Muscle layer of duodenum (tissue), 2 donors: ENCODE results near the gene LRRC73.
A peak's percentile ranks its signal among the peaks of the same experiment; 100 is the strongest.

ENCODE experiments used
- H3K27ac ChIP-seq: one replicate; pipeline ENCODE4 v1.7.0; 2013; ENCODE audit warnings: mild to moderate bottlenecking, low read length
- H3K27me3 ChIP-seq: one replicate; pipeline ENCODE4 v1.7.0; 2013; ENCODE audit warnings: low read depth, mild to moderate bottlenecking, control low read depth, low read length
- H3K36me3 ChIP-seq, 2 donors: one replicate each; pipeline ENCODE4 v1.7.0; 2013; ENCODE audit warnings: low read length in 2 of 2, control low read depth in 1 of 2, mild to moderate bottlenecking in 1 of 2; ENCODE audit not compliant: insufficient read depth in 2 of 2, control insufficient read depth in 1 of 2
- H3K4me1 ChIP-seq, 2 donors: one replicate each; pipeline ENCODE4 v1.7.0; 2013; ENCODE audit warnings: low read length in 2 of 2, mild to moderate bottlenecking in 2 of 2, control low read depth in 1 of 2, moderate library complexity in 1 of 2; ENCODE audit not compliant: insufficient read depth in 2 of 2, control insufficient read depth in 1 of 2
- H3K4me3 ChIP-seq, 2 donors: one replicate each; pipeline ENCODE4 v1.7.0; 2013; ENCODE audit warnings: low read length in 2 of 2, low read depth in 1 of 2, mild to moderate bottlenecking in 1 of 2
- H3K9me3 ChIP-seq, 2 donors: one replicate each; pipeline ENCODE4 v1.7.0; 2013; ENCODE audit warnings: low read length in 2 of 2, control low read depth in 1 of 2, mild to moderate bottlenecking in 1 of 2; ENCODE audit not compliant: control insufficient read depth in 1 of 2
- donor health status: healthy.

LRRC73 gene

DNA sequence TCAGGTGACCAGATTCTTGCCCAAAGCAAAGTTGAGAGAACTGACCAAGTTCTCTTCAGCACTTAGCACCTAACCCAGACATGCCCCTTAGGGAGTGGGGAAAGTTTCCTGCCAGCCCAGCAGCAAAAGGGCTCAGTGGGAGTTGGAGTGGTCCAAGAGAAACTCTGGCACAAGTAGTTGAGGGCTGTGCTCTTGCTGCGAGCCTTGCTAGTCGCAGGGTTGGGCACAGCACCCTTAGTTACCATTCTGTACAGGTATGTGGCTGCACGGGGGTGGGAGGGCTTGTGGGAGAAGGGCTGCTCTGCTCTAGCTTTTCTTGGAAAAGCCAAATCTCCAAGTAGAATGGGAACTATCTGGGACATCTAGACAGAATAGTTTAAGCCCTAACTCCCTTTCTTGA is 13.1 kb upstream of the LRRC73 start:
- no peaks in the 10 kb centered on the region for H3K9me3 ChIP-seq
- peaks cover 77 to 89% of the 10 kb centered on the region in 2 donors for H3K36me3 ChIP-seq
- H3K27ac ChIP-seq, result no peak overlapping the region
- H3K27me3 ChIP-seq, result no peaks in the 10 kb centered on the region
- no peak overlapping the region for H3K4me3 ChIP-seq
- H3K4me1 ChIP-seq, result peaks cover under 1 to 6% of the 10 kb centered on the region in 2 donors

DNA sequence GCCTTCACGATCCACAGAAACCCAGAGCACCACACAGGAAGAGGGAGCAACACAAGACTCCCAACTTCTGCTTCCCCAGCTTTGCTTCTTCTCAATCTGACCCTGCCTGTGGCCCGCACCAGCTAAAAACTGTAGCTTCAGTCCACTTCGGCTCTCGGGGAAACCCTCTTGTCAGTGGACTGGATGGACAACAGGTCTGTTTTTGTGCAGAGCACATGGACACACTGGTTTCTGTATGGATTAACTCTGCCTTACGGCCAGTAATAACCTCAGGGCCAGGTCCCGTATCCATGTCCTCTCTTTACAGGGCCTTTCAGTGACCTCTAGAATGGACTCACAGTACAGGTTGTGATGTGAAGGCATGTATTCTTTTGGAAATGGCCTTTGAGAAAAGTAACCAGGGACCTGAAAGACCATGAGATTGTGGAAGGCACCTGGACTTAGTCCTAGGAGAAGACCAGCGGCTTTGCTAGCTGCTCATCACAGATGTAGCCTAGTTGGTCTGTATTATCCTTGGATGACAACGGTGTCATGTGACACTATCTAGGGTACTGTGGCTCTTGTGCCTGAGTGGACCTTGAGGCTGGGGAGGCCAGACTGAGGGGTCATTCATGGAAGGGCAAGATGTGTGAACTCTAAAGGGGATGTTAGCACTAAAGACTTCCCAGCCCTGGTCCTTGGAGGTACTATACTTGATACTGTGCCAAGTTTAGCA is 12.6 kb upstream of the LRRC73 start:
- H3K36me3 ChIP-seq, result peaks cover 71 to 83% of the 10 kb centered on the region in 2 donors
- H3K27ac ChIP-seq, result no peak overlapping the region
- H3K9me3 ChIP-seq, result no peaks in the 10 kb centered on the region
- H3K4me3 ChIP-seq, result no peak overlapping the region
- H3K27me3 ChIP-seq, result no peaks in the 10 kb centered on the region
- H3K4me1 ChIP-seq, result peaks cover 6 to 12% of the 10 kb centered on the region in 2 donors

DNA sequence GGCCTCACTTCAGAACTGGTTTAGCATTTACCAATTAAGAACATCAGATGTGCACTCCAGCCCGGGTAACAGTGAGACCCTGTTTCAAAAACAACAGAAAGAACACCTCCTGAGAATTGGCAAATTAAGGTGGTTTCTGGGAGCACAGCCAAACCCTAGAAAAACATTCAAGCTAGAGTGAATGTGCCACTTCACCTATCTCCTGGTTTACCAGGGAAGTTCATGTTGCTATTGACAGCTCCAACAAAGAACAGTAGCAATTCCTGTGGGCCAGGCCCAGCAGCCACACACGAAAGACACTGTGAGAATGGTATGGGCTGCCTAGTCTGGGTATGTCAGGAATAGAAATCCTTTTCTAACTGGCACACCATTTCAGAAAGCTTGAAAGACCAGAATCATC is 11.7 kb upstream of the LRRC73 start:
- Histone ChIP-seq H3K36me3 (peaks cover 66 to 74% of the 10 kb centered on the region in 2 donors), H3K4me1 (peaks cover 7 to 15% of the 10 kb centered on the region in 2 donors), H3K4me3 (no peak overlapping the region), H3K27ac (no peak overlapping the region), H3K27me3 (no peaks in the 10 kb centered on the region), H3K9me3 (no peaks in the 10 kb centered on the region)

DNA sequence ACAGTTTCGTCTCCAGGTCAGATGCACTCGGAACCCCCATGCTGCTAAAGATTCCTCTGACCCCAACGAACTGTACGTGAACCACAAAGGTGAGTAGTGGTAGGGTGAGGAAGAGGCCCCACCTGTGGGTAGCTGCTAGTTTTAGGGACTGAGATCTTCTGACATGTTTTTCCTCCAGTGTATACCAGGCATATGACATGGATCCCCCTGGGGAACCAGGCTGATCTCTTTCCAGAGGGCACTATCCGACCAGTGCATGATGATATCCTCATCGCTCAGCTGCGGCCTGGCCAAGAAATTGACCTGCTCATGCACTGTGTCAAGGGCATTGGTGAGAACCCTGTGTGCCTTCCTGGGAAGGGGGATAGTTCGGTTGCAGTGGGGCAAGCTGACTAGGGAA is 10.0 kb upstream of the LRRC73 start:
- H3K36me3 ChIP-seq, result peaks cover 52 to 57% of the 10 kb centered on the region in 2 donors
- no peaks in the 10 kb centered on the region for H3K27me3 ChIP-seq
- H3K27ac ChIP-seq, result no peak overlapping the region
- no peak overlapping the region for H3K4me3 ChIP-seq
- peaks cover 15 to 26% of the 10 kb centered on the region in 2 donors for H3K4me1 ChIP-seq
- H3K9me3 ChIP-seq, result no peaks in the 10 kb centered on the region

DNA sequence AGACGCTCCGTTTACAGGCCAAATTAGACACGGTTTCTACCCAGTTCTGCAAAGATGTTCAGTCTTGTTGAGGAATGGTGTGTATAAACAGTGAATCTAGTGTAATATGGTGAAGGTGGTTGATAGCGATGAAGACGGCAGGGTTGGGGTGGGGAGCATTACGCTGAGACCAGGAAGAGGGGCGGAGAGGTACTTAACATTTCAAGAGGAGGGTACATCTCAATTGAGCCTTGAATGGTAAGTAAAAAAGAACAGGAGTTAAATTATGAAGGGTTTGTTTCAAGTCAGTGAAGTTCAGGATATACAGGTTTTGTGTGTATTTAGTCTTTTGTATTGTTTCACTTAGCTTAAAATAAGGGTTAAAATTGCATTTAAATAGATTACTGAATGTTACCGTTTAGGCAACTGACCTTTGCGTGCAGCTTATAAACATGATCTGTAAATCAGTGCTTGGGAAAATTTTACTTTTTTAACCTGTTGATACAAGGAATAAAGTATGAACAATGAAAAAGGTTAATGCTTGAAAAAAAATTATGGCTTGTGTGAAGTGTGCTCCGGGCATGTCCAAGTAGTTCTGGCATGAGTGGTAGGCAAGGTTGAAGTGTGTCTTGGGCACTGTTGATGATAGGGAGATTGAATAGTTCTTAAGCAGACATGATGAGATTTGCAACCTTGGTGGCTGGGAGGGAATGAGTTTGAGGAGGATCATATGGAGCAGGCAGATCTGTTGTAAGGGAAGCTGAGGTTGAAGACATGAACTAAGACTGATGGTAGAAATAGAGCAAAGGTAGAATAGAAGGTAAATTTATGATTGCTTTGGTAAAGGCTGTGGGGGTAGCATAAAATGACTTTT is 7.6 kb upstream of the LRRC73 start:
- H3K4me1 ChIP-seq, result peaks cover 20 to 32% of the 10 kb centered on the region in 2 donors
- no peaks in the 10 kb centered on the region for H3K27me3 ChIP-seq
- no peaks in the 10 kb centered on the region for H3K9me3 ChIP-seq
- peaks cover 48 to 54% of the 10 kb centered on the region in 2 donors for H3K36me3 ChIP-seq
- peak overlapping the region; percentile 95 to 97 for H3K4me3 ChIP-seq
- peak overlapping the region; percentile 93 for H3K27ac ChIP-seq

DNA sequence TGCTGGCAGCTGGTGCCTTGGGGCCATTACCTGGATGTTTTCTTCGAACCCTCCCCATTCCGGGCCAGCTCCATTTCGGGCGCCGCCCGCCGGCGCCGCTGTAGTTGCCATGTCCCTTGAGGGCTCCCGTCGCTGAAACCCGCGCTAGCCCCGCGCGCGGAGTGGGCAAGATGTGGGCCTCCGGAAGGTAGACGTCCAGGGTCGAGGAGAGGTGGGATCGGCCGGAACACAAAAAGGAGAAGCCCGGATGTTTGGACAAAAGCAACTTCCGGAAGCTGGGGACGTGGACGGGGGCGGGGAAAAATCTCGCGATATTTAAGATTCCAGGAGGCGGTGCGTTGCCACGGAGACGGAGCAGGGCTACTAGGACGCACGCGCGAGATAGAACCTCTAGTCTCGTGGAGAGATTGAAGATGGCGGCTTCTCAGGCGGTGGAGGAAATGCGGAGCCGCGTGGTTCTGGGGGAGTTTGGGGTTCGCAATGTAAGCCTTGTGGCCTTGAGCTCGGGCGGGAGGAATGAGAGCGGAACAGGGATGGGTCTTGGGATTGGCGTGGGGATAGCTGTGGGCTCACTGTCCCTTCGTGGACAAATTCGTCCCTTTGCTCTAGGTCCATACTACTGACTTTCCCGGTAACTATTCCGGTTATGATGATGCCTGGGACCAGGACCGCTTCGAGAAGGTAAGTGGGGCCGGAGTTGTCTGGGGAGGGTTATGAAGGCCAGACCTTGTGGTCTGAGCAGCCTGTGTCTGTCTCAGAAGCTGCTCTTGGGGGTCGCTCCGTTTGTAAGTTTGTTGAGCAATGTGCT is 6.8 kb upstream of the LRRC73 start, which contains the start of the genes POLR1C and YIPF3:
TSS of gene POLR1C (plus strand) at position 393 of the 808 bp plus-strand sequence. CDS start at position 414, 21 bp downstream.
TSS of gene YIPF3 (minus strand) at position 230 of the 808 bp plus-strand sequence. CDS start at position 111, 119 bp downstream.
- no peaks in the 10 kb centered on the region for H3K27me3 ChIP-seq
- no peaks in the 10 kb centered on the region for H3K9me3 ChIP-seq
- H3K4me1 ChIP-seq, result peaks cover 20 to 33% of the 10 kb centered on the region in 2 donors
- peak within 1 kb of the TSS; percentile 93 for H3K27ac ChIP-seq
- H3K4me3 ChIP-seq, result peak within 1 kb of the TSS; percentile 95 to 97
- peaks cover 48 to 53% of the 10 kb centered on the region in 2 donors for H3K36me3 ChIP-seq

DNA sequence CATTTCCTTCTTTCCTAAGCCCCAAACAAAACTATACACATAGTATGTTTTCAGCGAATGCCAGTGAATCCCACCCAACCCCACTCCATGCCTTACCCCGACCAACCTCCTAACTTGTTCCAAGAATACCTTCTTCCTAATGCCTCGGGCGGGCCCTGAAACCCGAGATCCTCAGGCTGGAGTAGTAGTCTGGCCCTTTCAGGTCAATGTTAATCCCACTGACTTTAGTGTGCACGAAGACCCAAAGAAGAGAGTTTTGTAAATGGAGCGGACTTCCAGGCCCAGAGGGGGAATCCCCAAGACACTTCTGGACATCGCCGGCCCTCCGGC is 6.2 kb upstream of the LRRC73 start:
- Histone ChIP-seq H3K4me3 (peak overlapping the region; percentile 95 to 97), H3K27me3 (no peaks in the 10 kb centered on the region), H3K9me3 (no peaks in the 10 kb centered on the region), H3K36me3 (peaks cover 48 to 54% of the 10 kb centered on the region in 2 donors), H3K27ac (peak overlapping the region; percentile 93), H3K4me1 (peaks cover 20 to 35% of the 10 kb centered on the region in 2 donors)

DNA sequence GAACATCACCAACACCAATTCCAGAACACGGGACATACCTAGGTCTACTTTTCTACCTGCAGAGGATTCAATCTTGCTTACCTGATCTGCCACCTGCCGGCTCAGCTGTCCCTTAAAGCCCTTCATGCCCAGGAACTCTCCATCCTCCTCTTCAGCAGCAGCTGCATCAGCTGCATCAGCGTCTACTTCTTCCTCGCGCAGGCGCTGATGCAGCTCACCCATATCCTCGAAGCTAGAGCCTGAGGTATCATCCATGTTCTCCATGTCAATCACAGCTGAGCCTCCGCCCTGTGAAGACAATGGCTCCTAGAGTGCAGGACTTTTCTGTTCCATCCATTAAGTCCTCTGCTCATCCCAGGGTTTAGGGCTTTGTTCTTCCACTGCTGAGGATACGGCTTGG is 5.7 kb upstream of the LRRC73 start:
- H3K36me3 ChIP-seq, result peaks cover 45 to 50% of the 10 kb centered on the region in 2 donors
- peaks cover 20 to 35% of the 10 kb centered on the region in 2 donors for H3K4me1 ChIP-seq
- H3K27ac ChIP-seq, result peak overlapping the region; percentile 93

DNA sequence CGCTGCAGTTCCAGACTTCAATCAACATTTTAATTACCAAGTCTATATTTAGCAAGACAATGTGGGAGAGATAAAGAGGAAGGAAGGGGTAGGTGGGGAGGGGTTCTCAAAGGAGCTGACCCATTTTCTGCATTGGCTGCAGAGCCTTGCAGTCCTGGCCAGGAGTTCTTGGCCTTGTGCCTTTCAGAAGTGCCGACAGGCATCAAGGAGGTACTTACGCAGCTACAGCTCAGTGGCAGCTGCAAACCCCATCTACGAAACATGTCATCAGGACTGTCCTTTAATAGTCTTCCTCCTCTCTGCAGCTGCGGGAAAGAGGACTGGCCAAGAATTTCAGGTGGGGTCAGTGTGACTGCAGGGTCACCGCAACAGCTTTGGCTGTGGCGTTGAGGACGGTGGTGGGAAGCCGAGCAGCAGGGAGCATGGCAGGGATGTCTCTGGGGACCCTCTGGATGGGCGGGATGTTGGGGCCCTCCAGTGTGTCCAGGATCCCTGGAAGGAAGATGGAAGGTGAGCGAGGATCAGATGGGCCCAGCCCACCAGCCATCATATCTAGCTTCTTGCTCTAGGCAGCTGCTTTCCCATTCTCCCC is 1.8 kb upstream of the LRRC73 start:
- H3K4me1 ChIP-seq, result peaks cover 14 to 29% of the 10 kb centered on the region in 2 donors

More for the DNA sequence above, 5.7 kb upstream of the LRRC73 start:
- no peaks in the 10 kb centered on the region for H3K27me3 ChIP-seq
- H3K9me3 ChIP-seq, result no peaks in the 10 kb centered on the region
- peak overlapping the region; percentile 95 to 97 for H3K4me3 ChIP-seq

DNA sequence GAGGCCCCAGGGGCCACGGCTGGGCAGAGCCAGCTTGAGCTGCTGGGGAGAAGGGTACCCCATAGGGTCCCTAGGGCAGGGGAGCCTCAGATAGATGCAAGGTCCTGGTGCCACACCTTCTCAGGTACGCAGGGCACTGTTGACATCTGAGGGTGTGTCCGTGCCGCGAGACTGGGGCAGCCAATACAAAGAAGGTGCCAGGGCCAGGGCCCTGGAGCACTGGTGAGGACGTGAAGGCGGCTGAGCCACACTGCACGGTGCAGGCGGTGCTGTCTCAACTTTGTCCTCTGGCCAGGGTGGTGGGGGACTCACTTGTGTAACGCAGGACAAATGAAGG is 649 bp upstream of the LRRC73 start:
- no peaks in the 10 kb centered on the region for H3K9me3 ChIP-seq
- H3K4me3 ChIP-seq, result peak overlapping the region; percentile 57 to 73
- H3K36me3 ChIP-seq, result peaks cover 31 to 33% of the 10 kb centered on the region in 2 donors
- peak overlapping the region; percentile 69 for H3K27ac ChIP-seq
- peaks cover 11% of the 10 kb centered on the region for H3K27me3 ChIP-seq
- peaks cover 10 to 27% of the 10 kb centered on the region in 2 donors for H3K4me1 ChIP-seq

More for the DNA sequence above, 1.8 kb upstream of the LRRC73 start:
- Histone ChIP-seq H3K4me3 (no peak overlapping the region), H3K9me3 (no peaks in the 10 kb centered on the region), H3K36me3 (peaks cover 28 to 33% of the 10 kb centered on the region in 2 donors), H3K27me3 (peaks cover 11% of the 10 kb centered on the region), H3K27ac (no peak overlapping the region)
